GM18505 (cell line): Measurements from ENCODE around the gene PHACTR1.
"Not testable (repeated sequence)": the region's sequence is repeated elsewhere in the genome, so short reads cannot be mapped to it uniquely, and the experiment has no call there.

ENCODE experiments used
- ATAC-seq: cut with Tn5 transposase; IDR thresholded peaks from one replicate; pipeline ENCODE4 v1.9.1; 2021; ENCODE audit not compliant: unreplicated experiment
- POLR2A ChIP-seq: IDR thresholded peaks from 4 replicates; pipeline ENCODE4 v1.6.1; 2011; ENCODE audit warnings: borderline replicate concordance; ENCODE audit not compliant: insufficient read depth, insufficient read length; ENCODE audit errors: extremely low read depth

The PHACTR1 gene

DNA sequence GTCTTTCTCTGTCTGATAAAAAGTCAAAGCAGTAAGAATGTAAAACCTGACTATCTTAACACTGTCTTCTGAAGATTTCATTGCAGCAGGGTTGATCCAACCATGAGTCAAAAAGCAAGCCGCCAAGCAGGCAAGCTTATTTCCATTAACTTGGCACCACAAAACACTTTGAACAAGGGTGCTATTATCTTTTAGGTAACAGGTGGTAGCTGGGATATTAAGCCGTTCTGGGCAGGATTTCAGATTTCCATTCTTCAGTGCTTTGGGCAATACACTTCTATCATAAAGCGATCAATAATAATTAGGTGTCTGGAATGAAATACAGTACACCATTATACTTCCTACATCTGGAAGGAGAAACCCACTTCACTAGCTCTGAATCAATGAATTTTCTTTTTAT, 429.9 kb downstream of the PHACTR1 start:
- ATAC-seq = no peak
- TF ChIP-seq POLR2A = no peak

DNA sequence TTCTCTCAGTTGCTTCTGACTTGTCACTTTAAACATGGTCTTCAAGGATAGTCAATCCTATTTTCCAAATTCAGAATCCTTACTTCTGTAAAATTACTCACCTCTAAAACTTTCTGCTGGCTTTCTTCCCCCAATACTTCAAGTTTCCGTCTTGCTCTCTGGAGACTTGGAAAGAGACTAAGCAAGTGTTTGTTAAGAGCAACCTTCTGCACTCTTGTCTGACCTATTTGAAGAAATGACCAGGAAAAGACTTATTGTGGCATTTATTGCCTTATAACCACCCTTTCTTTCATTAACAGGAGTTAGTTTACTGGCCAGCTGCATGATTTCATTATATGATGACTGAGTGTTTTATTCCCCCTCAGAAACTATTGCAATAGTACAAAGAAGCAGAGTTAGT, 430.8 kb downstream of the PHACTR1 start:
- no peak for ATAC-seq
- TF ChIP-seq POLR2A = no peak

DNA sequence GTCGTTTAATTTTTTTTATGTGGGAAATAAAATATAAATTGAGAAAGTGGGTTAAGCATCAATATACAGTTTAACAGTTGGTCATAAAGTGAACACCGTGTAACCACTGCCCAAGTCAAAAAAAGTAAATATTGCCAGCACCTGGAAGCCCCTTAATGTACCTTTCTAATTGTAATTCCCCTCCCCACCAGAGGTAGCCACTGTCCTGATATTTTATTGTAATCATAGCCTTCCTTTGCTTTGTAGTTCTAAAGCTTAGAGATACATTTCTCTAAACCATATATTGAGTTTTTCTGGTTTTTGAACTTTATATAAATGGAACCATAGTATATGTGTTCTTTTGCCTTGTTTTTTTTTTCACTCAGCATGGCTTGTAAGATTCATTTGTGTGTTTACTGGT, 431.2 kb downstream of the PHACTR1 start:
- no peak for ATAC-seq
- no peak for TF ChIP-seq POLR2A

DNA sequence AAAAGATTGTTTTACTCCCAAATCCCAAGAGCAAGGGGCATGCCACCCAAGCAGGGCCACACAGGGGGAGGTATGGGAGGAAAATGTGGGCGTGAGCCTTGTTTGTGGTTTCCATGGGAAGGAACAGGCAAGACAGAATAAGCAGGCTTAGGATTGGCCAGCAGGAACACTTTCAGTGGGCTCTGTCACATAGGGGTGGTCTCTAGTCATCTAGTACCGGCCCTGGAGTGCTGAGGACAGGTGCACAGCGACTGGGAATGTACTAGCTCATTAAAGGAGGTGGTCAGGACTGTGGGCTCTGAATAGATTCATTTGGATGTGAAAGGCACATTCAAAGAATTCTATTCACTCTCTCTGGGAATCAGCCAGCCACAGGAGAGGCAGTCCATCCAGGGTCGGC, 436.2 kb downstream of the PHACTR1 start:
- no peak for TF ChIP-seq POLR2A

DNA sequence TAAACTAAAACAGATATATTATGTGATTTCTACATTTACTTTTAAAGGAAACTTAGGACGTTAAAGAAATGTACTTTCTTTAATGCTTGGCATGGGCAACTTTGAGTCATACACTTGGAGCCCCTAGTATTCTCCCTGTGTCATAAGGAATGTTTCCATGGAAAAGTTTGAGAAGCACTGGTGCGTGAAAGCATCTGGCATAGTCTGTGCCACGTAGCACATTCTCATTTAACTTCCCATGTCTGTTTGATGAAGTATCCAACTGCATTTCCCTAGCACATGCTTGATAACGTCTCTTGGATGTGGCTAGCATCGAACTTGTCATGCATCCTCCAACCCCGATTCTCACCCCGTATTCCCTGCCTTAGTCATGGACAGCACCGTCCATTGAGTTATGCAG, 439.8 kb downstream of the PHACTR1 start:
- ATAC-seq = no peak
- no peak for TF ChIP-seq POLR2A

More for the DNA sequence above, 436.2 kb downstream of the PHACTR1 start:
- no peak for ATAC-seq

DNA sequence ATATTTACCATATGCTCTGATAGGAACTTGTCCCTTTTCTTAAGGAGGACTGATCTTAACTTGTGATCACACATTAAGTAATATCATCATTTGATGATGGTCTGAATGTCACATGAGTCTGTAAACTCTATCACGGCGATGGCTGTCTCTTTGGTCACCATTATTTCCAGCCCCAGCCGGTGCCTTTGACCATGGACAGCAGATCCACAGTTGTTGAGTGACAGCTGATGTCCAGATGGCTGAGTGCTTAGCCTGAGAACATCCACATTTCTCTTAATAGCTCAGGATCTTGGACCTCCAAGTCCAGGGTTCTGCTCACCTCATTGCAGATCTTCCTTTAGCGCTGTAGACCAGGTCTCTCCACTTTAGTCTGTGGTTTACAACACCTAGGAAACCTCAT, 440.7 kb downstream of the PHACTR1 start:
- no peak for TF ChIP-seq POLR2A
- ATAC-seq = no peak

DNA sequence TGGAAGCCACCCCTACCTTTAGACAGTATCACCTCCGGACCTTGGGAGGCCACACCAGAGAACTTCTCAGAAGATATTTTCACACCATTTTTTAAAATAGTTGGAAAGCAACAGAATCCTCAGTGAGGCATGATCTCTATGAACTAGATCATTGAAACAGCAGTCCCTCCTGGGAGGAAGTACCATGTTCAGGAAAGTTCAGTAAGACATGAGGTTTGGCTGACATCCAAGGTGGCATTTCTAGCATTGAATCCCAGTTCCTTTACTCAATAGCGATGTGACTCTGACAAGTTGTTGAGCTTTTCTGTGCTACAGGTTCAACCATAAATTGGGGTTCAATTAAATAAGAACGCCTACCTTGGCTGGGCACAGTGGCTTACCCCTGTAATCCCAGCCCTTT, 442.7 kb downstream of the PHACTR1 start:
- ATAC-seq = no peak
- no peak for TF ChIP-seq POLR2A

DNA sequence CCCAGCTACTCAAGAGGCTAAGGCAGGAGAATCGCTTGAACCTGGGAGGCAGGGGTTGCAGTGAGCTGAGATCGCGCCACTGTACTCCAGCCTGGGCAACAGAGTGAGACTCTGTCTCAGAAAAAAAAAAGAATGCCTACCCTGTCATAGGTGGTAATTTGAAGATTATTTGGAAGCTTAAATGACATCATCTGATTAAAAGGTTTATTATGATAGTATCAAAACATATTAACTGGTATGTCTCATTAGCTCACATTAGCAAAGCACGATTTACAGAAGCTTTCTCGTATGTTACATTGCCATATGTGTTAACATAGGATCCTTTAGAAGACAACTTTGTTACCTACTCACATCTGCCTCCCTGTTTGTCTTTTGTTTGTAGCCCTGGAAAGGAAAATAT, 443.3 kb downstream of the PHACTR1 start:
- ATAC-seq = not testable (repeated sequence)

DNA sequence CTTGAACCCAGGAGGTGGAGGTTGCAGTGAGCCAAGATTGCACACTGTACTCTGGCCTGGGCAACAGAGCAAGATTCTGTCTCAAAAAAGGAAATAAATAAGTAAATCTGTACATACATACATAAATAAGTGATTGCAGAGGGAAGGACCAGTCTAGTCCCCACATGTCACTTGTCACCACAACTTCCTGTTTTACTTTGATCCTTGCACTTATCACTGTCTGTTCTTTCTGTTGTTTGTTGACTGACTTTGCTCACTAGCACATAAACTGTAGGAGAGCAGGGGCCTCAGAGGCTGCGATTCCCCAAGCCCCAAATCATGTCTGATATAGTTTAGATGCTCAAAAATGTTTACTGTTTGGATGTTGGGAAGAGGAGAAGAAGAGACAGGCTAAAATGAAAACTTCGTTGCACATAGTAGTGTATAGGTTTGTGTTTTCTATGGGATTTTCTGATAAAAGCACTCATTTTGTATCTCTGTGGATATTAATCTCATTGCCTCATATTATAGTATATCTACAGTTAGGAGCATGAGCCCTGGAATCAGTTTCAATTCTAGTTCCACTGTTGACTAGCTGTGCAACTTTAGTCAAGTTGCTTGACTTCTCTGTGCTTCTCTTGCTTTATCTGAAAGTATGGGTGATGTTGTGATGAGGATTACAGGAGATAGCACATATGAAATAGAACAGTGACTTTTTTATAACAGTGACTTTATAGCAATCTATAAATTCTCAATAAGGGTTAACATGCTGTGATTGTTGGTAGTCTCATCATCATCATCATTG, 446.8 kb downstream of the PHACTR1 start:
- TF ChIP-seq POLR2A = no peak
- ATAC-seq = no peak

DNA sequence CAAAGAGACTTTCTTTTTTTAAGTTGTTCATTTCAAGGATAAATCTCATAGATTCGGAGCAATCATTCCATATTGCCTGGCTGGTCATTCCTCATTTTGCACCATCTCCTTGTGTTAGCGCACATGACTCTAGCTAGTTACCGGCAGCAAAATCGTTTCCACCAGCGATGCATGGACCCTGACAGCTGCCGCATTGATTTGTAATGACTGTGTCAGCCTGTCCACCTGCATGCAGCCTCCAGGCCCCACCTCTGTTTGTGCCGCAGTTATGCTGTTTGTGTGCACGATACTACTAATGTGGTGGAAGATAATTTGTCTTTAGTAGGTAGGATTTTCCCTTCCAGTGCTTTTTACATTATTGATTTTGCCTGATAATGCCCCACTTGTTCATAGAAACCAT, 447.7 kb downstream of the PHACTR1 start:
- TF ChIP-seq POLR2A = no peak

DNA sequence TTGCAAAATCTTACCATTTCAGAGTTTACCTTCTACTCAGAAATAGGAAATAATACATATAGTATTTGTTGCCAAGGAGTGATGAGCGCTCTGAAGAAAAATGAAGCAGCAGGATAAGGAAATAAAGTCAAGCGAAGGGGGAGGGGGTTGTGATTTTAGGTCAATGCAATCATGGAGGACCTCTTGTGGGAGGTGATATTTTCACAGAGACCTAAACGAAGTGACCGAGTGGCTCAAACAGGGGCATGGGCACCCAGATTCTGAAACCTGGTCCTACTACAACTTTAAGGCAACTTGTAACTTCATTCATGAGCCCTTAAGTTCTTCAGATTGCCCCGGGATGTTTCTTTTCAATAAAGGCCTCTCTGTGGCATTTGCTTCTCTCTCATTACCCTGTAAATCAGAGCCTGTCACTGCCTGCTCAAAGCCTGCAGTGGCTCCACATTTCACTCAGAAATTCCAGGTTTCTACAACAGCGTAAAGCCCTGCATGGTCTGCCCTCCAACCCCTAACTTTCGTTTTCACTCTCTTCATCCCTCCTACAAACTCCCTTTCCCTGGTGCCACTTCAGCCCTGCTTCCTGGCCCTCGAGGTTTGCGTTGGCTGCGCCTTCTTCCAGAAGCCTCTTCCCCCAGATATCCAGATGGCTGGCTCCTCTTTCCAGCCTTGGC, 449.1 kb downstream of the PHACTR1 start:
- no peak for TF ChIP-seq POLR2A
- ATAC-seq = no peak

More for the DNA sequence above, 447.7 kb downstream of the PHACTR1 start:
- no peak for ATAC-seq

DNA sequence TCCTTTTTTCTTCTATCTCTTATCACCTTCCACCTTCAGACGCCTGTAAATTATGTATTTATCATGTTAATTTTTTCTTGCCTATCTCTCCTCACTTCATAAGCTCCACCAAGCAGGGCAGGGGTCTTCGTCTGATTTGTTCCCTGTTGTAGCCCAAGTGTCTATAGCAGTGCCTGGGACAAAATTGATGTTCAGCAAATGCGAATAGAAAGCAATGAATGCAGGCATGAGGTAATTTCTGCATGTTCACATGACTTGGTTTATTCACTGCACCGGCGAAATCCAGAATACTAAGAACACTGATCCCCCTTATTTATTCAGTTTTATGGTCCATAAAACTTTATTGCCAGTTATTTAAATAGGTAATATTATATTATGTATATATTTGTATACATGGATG, 449.7 kb downstream of the PHACTR1 start:
- no peak for ATAC-seq
- no peak for TF ChIP-seq POLR2A

DNA sequence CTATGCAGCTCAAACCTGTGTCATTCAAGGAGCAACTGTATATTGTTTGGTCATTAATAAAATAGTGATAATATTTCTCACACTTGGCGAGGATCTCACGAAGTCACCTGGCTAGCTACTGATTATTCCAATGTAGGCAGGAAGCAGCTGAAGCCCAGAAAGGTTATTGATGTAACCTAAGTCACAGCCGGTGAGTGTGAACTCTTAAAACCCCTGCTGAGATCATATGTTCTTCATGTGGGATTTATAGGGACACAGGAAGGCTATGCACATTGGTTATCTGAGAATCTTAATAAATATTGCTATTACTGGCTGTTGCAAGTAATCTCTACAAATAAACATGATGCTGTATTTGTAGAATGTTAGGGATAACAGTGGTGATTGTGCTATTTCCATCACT, 450.3 kb downstream of the PHACTR1 start:
- no peak for TF ChIP-seq POLR2A
- ATAC-seq = no peak

DNA sequence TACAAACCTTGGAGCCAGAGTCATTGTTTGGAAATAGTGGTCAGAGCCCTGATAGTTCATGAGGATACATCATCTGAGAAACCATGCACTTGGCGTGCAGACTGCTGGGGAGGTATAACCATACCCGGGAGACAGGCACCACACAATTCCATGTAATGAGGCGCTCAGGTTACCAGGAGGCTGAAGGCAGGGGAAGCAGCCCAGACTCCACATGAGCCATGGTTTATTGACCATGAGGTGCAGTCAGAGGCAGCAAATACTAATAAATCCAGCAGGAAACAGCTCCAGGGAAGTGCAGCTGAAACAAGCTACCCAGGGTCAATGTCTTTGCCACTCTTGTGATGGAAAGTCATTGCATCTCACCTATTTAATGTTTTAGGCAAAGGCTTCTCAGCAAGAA, 455.7 kb downstream of the PHACTR1 start:
- no peak for TF ChIP-seq POLR2A
- no peak for ATAC-seq
